PC-9 (cell line): ENCODE results near the gene PRICKLE4. TPM values are rescaled to one million over a fixed set of nuclear protein-coding genes. Genes with fewer than 3 reads are reported as not detected.

Source experiments
- BruUV-seq: library from RNA; stranded (reverse); fragments of 400-500 nt; replicated peaks from 2 replicates; lab custom pipeline; 2021; lab: Mats Ljungman, UMichigan
- CTCF ChIA-PET: fragments of 300-600 bp; sonication (Branson Sonifier 250); formaldehyde crosslinking; loops from one replicate; lab custom pipeline; 2022; ENCODE audit warnings: antibody characterized with exemption; lab: Charles Lee
- POLR2A ChIA-PET: fragments of 300-600 bp; sonication (Branson Sonifier 250); formaldehyde crosslinking; loops from one replicate; lab custom pipeline; 2022; ENCODE audit warnings: antibody characterized with exemption; ENCODE audit not compliant: unreplicated experiment; lab: Charles Lee
- DNase-seq, 2 experiments: peaks; one replicate each; pipeline versions ENCODE4 v3.0.0 to v3.0.0-alpha.2; 2015 to 2022; ENCODE audit warnings: mixed read lengths in 1 of 2
- H2AFZ ChIP-seq: fragments of 200-600 bp; sonication (generic); 2 replicates; pipeline ENCODE4 v1.8.1; 2017; ENCODE audit warnings: antibody characterized with exemption
- H3F3A ChIP-seq: fragments of 200-600 bp; sonication (generic); 2 replicates; pipeline ENCODE4 v1.8.1; 2017; ENCODE audit warnings: antibody characterized with exemption, mild to moderate bottlenecking, low read depth; ENCODE audit not compliant: insufficient read depth
- H3K27ac ChIP-seq: fragments of 200-600 bp; sonication (generic); 2 replicates; pipeline ENCODE4 v1.6.1; 2016; ENCODE audit warnings: mixed run types
- H3K27me3 ChIP-seq: fragments of 200-600 bp; sonication (generic); 2 replicates; pipeline ENCODE4 v1.6.1; 2016; ENCODE audit warnings: low read depth, mixed run types; ENCODE audit not compliant: insufficient read depth
- H3K36me3 ChIP-seq: fragments of 200-600 bp; sonication (generic); 2 replicates; pipeline ENCODE4 v1.6.1; 2016; ENCODE audit warnings: low read depth, mixed run types
- H3K4me1 ChIP-seq: fragments of 200-600 bp; sonication (generic); replicated peaks from 2 replicates; pipeline ENCODE4 v1.6.1; 2016; ENCODE audit warnings: mixed run types; ENCODE audit not compliant: insufficient read depth
- H3K4me2 ChIP-seq: fragments of 200-600 bp; sonication (generic); 2 replicates; pipeline ENCODE4 v1.6.1; 2017; ENCODE audit warnings: mixed run types
- H3K4me3 ChIP-seq: fragments of 200-600 bp; sonication (generic); 2 replicates; pipeline ENCODE4 v1.6.1; 2016; ENCODE audit warnings: mixed run types
- H3K79me2 ChIP-seq: fragments of 200-600 bp; sonication (generic); 2 replicates; pipeline ENCODE4 v1.6.1; 2017; ENCODE audit warnings: low read depth, mixed run types
- H3K9me2 ChIP-seq: fragments of 200-600 bp; sonication (generic); 2 replicates; pipeline ENCODE4 v1.8.1; 2017; ENCODE audit warnings: mild to moderate bottlenecking; ENCODE audit not compliant: insufficient read depth
- H3K9me3 ChIP-seq: fragments of 200-600 bp; sonication (generic); 2 replicates; pipeline ENCODE4 v1.8.1; 2016; ENCODE audit warnings: low read depth; ENCODE audit not compliant: insufficient read depth
- H4K20me1 ChIP-seq: fragments of 200-600 bp; sonication (generic); 2 replicates; pipeline ENCODE4 v1.8.1; 2017; ENCODE audit not compliant: insufficient read depth
- CTCF ChIP-seq: fragments of 200-600 bp; sonication (generic); conservative IDR thresholded peaks from 2 replicates; pipeline ENCODE4 v1.6.1; 2017; ENCODE audit warnings: mixed run types, antibody characterized with exemption, mild to moderate bottlenecking, moderate library complexity
- EZH2 ChIP-seq: fragments of 200-600 bp; sonication (generic); IDR thresholded peaks from 2 replicates; pipeline ENCODE4 v1.8.0; 2017; ENCODE audit warnings: antibody characterized with exemption, low read depth
- intact Hi-C: fragments of 100-400 bp; cut with micrococcal nuclease; formaldehyde crosslinking; loops from one replicate; pipeline ENCODE4 v1.10.0; 2022; ENCODE audit not compliant: unreplicated experiment
- total RNA-seq: library from RNA; stranded (reverse); gene quantifications from 2 replicates; pipeline ENCODE4 v1.2.3, GENCODE V29; 2021

PRICKLE4 gene
- total RNA-seq, 1 experiment from 2014 or later = 9.2 TPM

- Histone ChIP-seq H3K36me3 (no peaks in the 10 kb centered on the region), H3K27ac (no peak overlapping the region), H3K79me2 (no peaks in the 10 kb centered on the region), H3K9me3 (no peaks in the 10 kb centered on the region), H3K4me3 (no peak overlapping the region), H3K27me3 (no peaks in the 10 kb centered on the region), H3K9me2 (no peaks in the 10 kb centered on the region), H3K4me1 (0 out of 2 replicates have a peak, but pooled peaks cover 13% of the 10 kb centered on the region), H4K20me1 (no peaks in the 10 kb centered on the region; the same call in 1 of the 2 replicates), H2AFZ (no peak overlapping the region), H3F3A (no peaks in the 10 kb centered on the region; the same call in 1 of the 2 replicates), H3K4me2 (peak overlapping the region; percentile 77)
- no TSS peak for BruUV-seq
- TF ChIP-seq EZH2 = no peak
- no peak for TF ChIP-seq CTCF
- ChIA-PET POLR2A (interaction anchor here (0.5 kb wide), 1 partner anchor 163 kb away, joined by 6 read pairs; no protein-coding TSS in a partner anchor), CTCF (interaction anchor here (0.9 to 1.4 kb wide), 2 partner anchors 54 to 188 kb away, joined by 3 read pairs; partner anchors contain the start of genes BYSL, MED20 and TOMM6)
- no peak for DNase-seq
- intact Hi-C loops = no loop called here
Observed at GRCh38 chr6:41732591-41733359, 47.8 kb upstream of the PRICKLE4 start.

- no peak overlapping the region for H2AFZ ChIP-seq
- ChIA-PET CTCF (interaction anchor here (0.6 to 1.4 kb wide), 4 partner anchors 54 to 541 kb away, joined by 3 to 7 read pairs (median 3); partner anchors contain the start of genes BYSL, MED20 and TOMM6), POLR2A (interaction anchor here (0.5 to 0.6 kb wide), 3 partner anchors 16 to 163 kb away, joined by 3 to 6 read pairs (median 6); no protein-coding TSS in a partner anchor)
- intact Hi-C loops = no loop called here
- peak overlapping the region; percentile 77 for H3K4me2 ChIP-seq
- H3K36me3 ChIP-seq = no peaks in the 10 kb centered on the region
- TSS peak; percentile 62 for BruUV-seq
- H3K79me2 ChIP-seq = no peaks in the 10 kb centered on the region
- H3K9me3 ChIP-seq = no peaks in the 10 kb centered on the region
- TF ChIP-seq CTCF (no peak), EZH2 (no peak)
- peak overlapping the region; percentile 57; the same call in 1 of the 2 replicates for H3K4me3 ChIP-seq
- H3K9me2 ChIP-seq = no peaks in the 10 kb centered on the region
- no peaks in the 10 kb centered on the region; the same call in 1 of the 2 replicates for H4K20me1 ChIP-seq
- peaks cover 13% of the 10 kb centered on the region; the same call in 1 of the 2 replicates for H3K4me1 ChIP-seq
- no peaks in the 10 kb centered on the region for H3K27me3 ChIP-seq
- H3F3A ChIP-seq = no peaks in the 10 kb centered on the region; the same call in 1 of the 2 replicates
- no peak overlapping the region for H3K27ac ChIP-seq
- no peak for DNase-seq
Observed at GRCh38 chr6:41733360-41733706, 47.2 kb upstream of the PRICKLE4 start.
